Activated naive CD4-positive, alpha-beta T cell treated with anti-CD3 and anti-CD28 coated beads, Interleukin-2, amount 50 U/mL, for 24 hours (primary cell): ENCODE data around the gene TEDDM1.
"Not testable (repeated sequence)": the region's sequence is repeated elsewhere in the genome, so short reads cannot be mapped to it uniquely, and the experiment has no call there.

Experiments
- H3K27ac Mint-ChIP-seq: one replicate; pipeline ENCODE4 v1.8.0; 2021; ENCODE audit warnings: mild to moderate bottlenecking, mixed read lengths
- H3K27me3 Mint-ChIP-seq: one replicate; pipeline ENCODE4 v1.8.0; 2021; ENCODE audit warnings: mixed read lengths
- H3K36me3 Mint-ChIP-seq: one replicate; pipeline ENCODE4 v1.8.0; 2021; ENCODE audit warnings: mixed read lengths
- H3K4me1 Mint-ChIP-seq: one replicate; pipeline ENCODE4 v1.8.0; 2021; ENCODE audit warnings: mixed read lengths
- H3K4me3 Mint-ChIP-seq: one replicate; pipeline ENCODE4 v1.8.0; 2021; ENCODE audit warnings: mild to moderate bottlenecking, mixed read lengths
- H3K9me3 Mint-ChIP-seq: one replicate; pipeline ENCODE4 v1.8.0; 2021; ENCODE audit warnings: mixed read lengths

TEDDM1 gene

DNA sequence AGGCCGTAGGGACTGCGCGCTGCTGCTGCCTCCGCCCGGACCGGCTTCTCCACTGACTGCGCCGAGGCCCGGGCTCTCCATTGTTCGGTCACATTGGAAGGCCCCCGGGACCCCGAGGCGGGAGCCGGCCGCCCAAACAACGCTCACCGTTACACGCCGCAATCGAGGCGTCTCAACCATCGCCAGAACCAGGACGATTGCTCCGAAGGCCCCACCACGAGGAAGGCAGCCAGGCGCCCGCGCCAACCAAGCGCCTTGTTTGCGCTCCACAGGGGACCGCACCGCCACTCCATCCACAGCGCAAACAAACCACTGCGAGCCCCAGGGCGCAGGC, 9.5 kb downstream of the TEDDM1 start:
- Mint-ChIP-seq H3K36me3 (peaks cover 5% of the 10 kb centered on the region), H3K4me3 (peak overlapping the region; percentile 97), H3K9me3 (no peaks in the 10 kb centered on the region), H3K4me1 (peaks cover 31% of the 10 kb centered on the region), H3K27ac (peak overlapping the region; percentile 95), H3K27me3 (no peaks in the 10 kb centered on the region)

DNA sequence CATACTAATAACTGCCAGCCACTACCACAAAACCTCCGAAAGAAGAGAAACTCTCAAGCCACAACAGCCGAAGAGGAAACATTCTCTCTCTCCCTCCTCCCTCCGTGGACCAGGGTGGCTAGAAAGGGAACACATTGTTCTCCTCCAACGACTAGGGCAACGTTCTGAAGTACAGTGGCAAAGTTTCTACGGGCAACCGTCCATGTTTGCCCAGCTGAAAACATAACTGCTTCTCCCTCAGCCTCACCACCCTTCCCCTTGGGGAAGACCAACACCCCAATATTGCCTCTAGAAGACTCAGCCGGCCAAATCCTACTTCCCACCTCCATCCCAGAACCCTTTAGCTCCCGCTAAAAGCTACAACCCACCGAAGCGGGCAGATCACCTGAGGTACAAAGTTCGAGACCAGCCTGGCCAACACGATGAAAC, 10.8 kb downstream of the TEDDM1 start:
- H3K27ac Mint-ChIP-seq: peak overlapping the region; percentile 86
- peaks cover 8% of the 10 kb centered on the region for H3K36me3 Mint-ChIP-seq
- H3K4me3 Mint-ChIP-seq: peak overlapping the region; percentile 97
- no peaks in the 10 kb centered on the region for H3K9me3 Mint-ChIP-seq
- peaks cover 31% of the 10 kb centered on the region for H3K4me1 Mint-ChIP-seq
- no peaks in the 10 kb centered on the region for H3K27me3 Mint-ChIP-seq

DNA sequence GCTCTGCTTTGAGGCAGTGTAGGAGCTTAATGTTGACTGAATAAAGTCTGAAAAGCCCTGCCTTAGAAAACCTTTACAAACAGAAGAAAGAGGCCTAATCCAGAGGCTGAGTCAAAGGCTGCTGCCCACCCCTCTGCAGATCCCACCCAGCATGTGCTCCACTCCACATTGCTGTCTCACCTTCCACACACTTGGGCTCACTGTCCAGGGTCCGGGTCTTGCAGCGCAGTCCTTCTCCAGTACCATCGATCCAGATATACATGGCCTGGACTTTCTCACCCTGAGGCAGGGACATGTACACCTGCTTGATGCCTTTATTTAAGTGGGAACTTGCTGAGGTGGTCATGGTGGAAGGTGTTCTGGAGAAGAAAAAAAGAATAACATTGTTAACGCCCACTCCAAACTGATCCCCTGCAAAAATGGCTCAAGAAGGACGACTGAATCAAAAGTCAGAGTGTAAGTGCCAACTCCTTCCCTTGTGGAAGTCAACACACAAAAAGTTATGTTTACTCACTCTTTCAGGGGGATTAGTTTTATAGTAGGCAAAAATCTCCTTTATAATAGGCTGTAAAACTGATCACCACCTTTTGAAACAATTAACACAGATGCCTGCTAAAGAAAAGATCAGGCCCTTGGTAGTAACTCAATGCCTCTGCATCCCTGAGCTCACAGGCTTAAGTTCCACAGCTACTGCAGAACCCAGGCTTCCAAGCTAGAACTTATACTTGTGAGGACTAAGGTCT, 11.9 kb downstream of the TEDDM1 start:
- Mint-ChIP-seq H3K4me1 (peaks cover 31% of the 10 kb centered on the region), H3K27ac (no peak overlapping the region), H3K4me3 (peak overlapping the region; percentile 97), H3K27me3 (no peaks in the 10 kb centered on the region), H3K9me3 (no peaks in the 10 kb centered on the region), H3K36me3 (peaks cover 14% of the 10 kb centered on the region)

DNA sequence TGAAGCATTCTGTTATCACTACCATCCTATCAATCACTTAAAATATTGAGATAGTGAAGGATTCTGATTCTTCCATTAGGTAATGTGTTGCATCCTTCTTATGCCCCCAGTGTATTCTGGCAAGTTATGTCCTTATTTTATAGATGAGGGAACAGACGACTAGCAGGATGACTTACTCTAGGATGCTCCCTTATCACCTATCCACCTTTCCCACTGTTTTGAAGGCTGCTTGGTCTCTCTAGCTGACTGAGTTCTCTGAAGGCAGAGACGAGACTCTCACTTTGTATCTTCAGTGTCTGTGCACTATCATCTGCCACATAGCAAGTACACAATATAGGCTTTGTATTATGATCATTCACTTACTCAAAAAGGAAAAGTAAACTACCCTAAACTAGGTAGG, 12.9 kb downstream of the TEDDM1 start:
- Mint-ChIP-seq H3K9me3 (no peaks in the 10 kb centered on the region), H3K27ac (no peak overlapping the region), H3K27me3 (no peaks in the 10 kb centered on the region), H3K36me3 (peaks cover 15% of the 10 kb centered on the region), H3K4me1 (peaks cover 27% of the 10 kb centered on the region), H3K4me3 (no peak overlapping the region)

DNA sequence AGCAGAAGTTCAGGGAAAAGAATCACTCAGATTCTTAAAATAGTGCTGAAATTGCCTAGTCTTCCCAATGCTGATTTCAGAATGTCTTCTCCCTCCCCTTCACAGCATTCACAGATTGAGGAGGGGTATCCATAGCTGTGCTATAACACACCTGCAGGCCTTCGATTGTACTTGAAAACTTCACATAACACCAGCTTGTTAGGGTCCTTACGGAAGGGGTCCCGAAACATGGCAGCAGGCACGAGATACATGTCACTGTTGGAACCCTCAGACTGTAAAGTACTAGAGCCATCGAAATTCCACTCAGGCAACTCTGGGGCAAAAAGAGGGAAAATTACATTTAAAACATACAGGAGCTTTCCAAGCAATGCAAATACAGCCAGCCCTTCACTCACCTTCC, 13.5 kb downstream of the TEDDM1 start:
- Mint-ChIP-seq H3K9me3 (no peaks in the 10 kb centered on the region), H3K4me3 (no peak overlapping the region), H3K27me3 (no peaks in the 10 kb centered on the region), H3K27ac (no peak overlapping the region), H3K36me3 (peaks cover 15% of the 10 kb centered on the region), H3K4me1 (peaks cover 26% of the 10 kb centered on the region)

DNA sequence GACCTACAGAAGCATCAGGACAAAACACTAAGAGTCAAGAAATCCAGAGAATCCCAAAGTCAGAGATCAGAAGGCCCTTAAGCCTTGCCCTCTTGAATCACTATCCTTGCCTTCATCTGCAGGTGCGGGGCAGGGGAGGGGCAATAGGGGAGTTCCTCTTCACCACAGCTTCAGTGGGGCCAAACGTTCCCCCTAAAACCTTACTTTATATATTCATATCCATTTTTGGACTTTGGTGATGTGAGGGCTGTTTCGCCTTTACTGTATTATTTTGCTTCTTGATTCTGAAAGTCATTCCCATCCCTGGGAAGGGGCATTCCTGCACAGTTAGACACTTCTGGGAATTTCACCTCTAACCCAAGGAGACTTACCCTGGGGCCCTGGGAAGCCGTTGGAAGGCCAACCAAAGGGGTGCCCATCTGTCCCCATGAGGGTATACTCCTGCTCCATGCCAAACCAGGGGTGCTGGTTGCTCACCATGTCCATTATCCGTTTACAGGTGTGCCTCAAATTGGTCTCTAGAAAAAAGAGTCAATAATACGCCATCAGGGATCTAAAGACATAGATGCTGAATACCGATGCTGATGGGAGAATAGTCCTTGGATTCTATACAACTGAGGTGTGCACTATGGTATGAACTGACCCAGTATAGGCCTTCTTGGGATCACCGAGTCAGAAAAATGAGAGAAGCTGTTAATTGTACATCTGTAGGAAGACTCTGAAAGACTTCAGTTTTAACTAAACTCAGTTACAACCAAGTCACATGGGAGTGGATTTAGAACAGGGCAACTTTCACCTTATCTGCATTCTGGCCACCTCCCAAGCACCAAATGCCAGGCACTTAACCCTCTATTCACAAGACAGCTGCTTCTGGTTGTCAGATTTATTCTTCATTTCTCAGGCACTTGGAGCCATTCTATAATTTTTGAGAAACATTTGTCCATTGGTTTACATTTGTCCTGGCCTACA, 14.3 kb downstream of the TEDDM1 start:
- H3K4me3 Mint-ChIP-seq: no peak overlapping the region
- no peaks in the 10 kb centered on the region for H3K27me3 Mint-ChIP-seq
- H3K27ac Mint-ChIP-seq: peak overlapping the region; percentile 47
- H3K36me3 Mint-ChIP-seq: peaks cover 15% of the 10 kb centered on the region
- peaks cover 25% of the 10 kb centered on the region for H3K4me1 Mint-ChIP-seq
- H3K9me3 Mint-ChIP-seq: no peaks in the 10 kb centered on the region

DNA sequence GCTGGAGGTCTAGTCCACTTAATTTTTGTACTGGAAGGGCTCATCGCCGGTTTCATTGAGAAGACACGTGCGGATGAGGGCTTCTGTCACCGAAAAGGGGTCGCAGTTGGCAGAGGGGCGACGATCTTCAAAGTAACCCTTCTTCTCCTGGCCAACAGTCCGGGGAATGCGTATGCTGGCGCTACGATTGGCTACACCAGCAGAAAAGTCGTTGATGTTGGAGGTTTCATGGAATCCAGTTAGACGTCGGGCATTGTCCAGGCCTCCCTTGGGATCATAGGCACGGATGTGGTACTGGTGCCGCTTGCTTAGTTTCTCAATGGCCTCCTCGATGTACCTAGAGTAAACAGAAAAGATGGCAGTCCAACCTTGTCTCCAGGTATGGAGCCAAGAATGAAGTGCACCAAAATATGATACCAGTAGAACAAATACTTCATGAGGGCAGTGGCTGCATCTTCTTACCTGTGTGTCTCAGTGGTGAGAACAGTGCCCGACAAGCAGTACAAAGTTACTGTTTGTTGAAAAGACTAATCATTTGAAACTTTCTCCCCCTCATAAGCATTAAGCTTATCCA, 16.0 kb downstream of the TEDDM1 start:
- H3K27ac Mint-ChIP-seq: no peak overlapping the region
- H3K4me3 Mint-ChIP-seq: no peak overlapping the region
- H3K4me1 Mint-ChIP-seq: peaks cover 11% of the 10 kb centered on the region
- H3K27me3 Mint-ChIP-seq: no peaks in the 10 kb centered on the region
- H3K9me3 Mint-ChIP-seq: no peaks in the 10 kb centered on the region
- H3K36me3 Mint-ChIP-seq: peaks cover 15% of the 10 kb centered on the region

DNA sequence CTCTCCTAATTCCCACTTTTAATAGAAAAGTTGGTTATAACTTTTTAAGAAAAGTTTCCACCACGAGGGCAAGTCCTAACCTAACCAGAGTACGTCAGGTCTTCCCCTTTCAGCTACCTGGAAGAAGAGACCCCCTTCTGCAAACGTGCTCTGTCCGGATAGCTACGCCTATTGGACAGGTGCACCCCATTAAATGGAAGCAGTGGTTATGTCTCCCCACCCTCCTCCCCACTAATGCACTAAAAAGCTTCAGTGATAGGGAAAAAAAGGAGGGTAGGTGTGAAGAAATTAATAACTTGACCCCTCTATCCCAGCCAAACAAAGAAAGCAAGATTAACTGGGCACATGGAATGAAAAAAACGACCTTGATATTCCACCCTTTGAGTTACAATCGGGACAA, 16.5 kb downstream of the TEDDM1 start:
- Mint-ChIP-seq H3K4me3 (no peak overlapping the region), H3K27ac (no peak overlapping the region), H3K27me3 (no peaks in the 10 kb centered on the region), H3K36me3 (peaks cover 15% of the 10 kb centered on the region), H3K4me1 (peaks cover 5% of the 10 kb centered on the region), H3K9me3 (no peaks in the 10 kb centered on the region)

DNA sequence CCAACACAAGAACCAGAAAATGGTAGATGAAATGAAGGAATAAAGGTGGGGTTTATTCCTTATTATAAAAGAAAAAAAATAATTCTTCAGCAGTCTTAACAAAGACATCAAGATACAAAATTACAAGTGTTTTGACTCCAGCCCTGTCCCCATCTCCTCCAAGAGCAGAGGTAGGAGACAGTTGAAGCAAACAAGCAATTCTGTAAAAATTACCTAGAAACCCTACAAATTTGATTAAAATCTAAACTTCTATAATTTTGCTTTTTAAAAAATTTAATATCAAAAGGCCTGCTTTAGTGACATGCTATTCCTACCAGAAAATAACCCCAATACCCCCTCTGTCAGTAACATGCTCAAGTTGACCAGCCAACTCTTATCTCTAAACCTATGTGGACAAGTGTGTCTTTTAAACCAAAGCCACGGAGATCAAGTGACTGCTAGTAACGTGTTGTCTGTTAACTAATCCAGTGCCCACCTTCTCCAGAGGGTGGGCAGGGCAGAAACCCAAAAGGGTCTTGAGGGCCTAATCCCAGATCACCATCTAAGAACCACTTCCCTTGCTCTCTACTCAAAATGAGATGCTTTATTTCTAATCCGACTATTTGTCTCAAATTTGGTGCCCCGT, 17.3 kb downstream of the TEDDM1 start:
- H3K4me3 Mint-ChIP-seq: no peak overlapping the region
- no peaks in the 10 kb centered on the region for H3K4me1 Mint-ChIP-seq
- no peaks in the 10 kb centered on the region for H3K9me3 Mint-ChIP-seq
- H3K27me3 Mint-ChIP-seq: no peaks in the 10 kb centered on the region
- no peak overlapping the region for H3K27ac Mint-ChIP-seq
- peaks cover 15% of the 10 kb centered on the region for H3K36me3 Mint-ChIP-seq

DNA sequence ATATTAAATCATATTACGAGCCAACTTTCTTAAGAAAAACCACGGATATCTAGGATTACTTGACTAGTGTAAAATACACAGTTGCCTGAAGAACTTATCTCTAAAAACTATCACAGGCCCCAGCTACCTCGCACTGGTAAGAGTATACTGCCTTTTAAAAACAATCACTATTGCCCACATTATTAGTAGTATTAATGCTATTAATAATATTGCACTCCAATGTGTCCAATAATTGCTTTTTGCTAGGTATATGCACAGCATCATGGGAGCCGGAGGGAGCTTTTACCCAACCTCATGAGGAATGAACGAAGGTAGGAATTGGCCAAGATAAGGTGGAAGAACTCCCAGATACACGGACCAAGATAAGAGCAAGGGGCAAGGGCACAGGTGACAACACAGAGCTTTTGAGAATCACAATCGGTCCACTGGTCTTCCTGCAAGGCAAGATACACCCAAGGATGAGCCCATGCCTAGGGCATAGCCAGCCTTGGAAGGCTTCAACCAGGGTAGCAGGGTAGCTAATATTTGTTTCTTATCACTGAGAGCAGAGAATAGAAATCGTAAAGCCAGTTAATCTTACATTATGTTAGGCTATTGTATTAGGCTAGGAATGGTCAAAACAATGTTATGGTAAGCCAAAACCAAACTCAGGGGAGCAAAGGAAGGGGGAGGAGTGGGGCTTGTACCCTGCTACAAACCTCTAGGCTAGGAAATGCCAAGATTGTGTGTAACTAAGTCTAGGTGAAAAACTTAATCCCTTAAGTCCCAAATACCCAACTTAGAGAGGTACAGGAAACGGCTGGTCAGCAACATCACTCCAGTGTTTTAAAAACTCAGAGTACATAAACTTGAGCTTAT, 18.3 kb downstream of the TEDDM1 start:
- no peak overlapping the region for H3K4me3 Mint-ChIP-seq
- no peaks in the 10 kb centered on the region for H3K4me1 Mint-ChIP-seq
- no peaks in the 10 kb centered on the region for H3K9me3 Mint-ChIP-seq
- peaks cover 15% of the 10 kb centered on the region for H3K36me3 Mint-ChIP-seq
- H3K27me3 Mint-ChIP-seq: no peaks in the 10 kb centered on the region
- H3K27ac Mint-ChIP-seq: no peak overlapping the region

DNA sequence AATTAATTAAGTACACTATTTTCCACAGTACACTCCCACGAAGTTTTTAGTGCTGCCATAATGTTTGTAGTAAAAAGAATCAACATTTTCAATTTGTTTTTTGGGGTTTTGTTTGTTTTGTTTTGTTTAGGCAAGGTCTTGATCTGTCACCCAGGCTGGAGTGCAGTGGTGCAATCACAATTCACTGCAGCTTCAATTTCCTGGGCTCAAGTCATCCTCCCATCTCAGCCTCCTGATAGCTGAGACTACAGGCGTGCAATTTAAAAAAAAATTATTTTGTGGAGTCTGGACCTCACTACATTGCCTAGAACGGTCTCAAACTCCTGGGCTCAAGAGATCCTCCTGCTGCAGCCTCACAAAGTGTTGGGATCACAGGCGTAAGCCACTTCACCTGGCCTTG, 20.3 kb downstream of the TEDDM1 start:
- H3K27me3 Mint-ChIP-seq: no peaks in the 10 kb centered on the region
- H3K27ac Mint-ChIP-seq: no peak overlapping the region
- peaks cover 10% of the 10 kb centered on the region for H3K36me3 Mint-ChIP-seq
- no peak overlapping the region for H3K4me3 Mint-ChIP-seq
- H3K9me3 Mint-ChIP-seq: no peaks in the 10 kb centered on the region
- H3K4me1 Mint-ChIP-seq: no peaks in the 10 kb centered on the region

DNA sequence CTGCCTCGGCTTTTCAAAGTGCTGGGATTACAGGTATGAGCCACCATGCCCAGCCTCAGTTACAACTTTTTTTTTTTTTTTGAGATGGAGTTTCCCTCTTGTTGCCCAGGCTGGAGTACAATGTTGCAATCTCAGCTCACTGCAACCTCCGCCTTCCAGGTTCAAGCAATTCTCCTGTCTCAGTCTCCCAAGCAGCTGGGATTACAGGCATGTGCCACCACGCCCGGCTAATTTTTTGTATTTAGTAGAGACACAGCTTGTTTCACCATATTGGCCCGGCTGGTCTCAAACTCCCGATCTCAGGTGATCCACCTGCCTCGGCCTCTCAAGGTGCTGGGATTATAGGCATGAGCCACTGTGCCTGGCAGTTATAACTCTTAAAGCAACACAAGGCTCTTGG, 20.7 kb downstream of the TEDDM1 start:
- not testable (repeated sequence) for H3K27ac Mint-ChIP-seq, H3K9me3 Mint-ChIP-seq, H3K27me3 Mint-ChIP-seq, H3K4me3 Mint-ChIP-seq, H3K4me1 Mint-ChIP-seq, H3K36me3 Mint-ChIP-seq

DNA sequence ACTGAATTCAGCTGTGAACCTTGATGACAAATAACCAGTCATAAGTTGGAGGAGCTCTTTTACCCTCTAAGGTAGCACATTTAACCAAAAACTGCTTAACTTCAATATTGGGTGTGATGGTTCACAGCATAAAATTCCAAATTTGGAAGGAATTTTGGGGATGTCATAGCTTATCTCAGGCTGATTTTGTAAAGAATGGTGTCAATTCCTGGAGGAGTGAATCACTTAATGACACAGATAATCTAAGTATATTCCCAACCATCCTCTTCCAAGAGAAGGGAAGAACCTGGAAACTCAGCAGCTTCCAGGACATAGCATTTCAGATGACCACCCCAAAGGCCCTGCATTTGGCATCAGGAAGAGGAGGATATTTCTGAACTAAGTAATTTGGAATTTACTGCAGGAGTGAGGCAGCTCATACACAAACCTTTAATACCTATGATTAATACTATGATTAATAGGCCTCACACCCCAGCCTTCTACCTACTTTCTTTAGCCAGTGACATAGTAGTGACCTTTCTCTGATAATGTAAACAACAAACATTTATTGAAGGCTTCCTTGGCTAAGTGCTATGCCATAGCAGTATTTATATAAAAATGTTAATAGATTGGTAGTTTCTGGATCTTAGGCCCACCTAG, 23.4 kb downstream of the TEDDM1 start:
- no peak overlapping the region for H3K4me3 Mint-ChIP-seq
- no peaks in the 10 kb centered on the region for H3K9me3 Mint-ChIP-seq
- no peaks in the 10 kb centered on the region for H3K4me1 Mint-ChIP-seq
- no peaks in the 10 kb centered on the region for H3K36me3 Mint-ChIP-seq
- no peaks in the 10 kb centered on the region for H3K27me3 Mint-ChIP-seq
- no peak overlapping the region for H3K27ac Mint-ChIP-seq

DNA sequence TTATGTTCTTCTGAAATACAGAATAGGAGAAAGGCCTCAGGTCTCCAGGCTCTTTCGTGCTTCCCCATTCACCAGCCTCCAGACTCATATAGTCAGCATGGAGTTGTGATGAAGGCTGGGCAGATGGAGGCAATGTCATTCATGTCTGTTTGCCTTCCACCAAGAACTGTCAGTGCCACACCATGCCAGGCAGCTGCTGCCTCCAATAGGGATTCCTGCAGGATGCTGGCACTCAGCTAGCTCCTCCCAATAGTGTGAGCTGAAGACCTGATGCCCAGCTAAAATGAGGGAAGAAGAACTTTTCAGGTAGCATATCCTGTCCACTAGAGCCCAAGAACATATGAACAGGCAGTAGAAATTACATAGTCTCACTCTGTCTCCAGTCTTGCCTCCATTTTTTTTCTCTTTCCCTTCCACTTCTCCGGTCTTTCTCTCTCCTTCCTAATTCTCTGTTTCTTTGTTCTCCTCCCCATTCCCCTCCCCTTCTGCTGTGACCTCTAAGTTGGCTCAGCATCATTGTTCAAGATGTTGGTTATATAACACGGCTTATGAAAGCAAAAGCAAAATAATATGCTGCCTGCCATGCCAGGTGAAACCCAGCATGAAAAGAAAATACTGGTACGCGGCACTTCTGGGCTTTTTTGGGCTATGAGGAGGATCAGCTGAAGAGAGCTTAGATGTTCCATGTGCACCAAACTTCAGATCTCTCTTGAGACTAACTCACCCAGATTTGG, 26.2 kb downstream of the TEDDM1 start:
- H3K36me3 Mint-ChIP-seq: no peaks in the 10 kb centered on the region
- no peak overlapping the region for H3K4me3 Mint-ChIP-seq
- no peaks in the 10 kb centered on the region for H3K9me3 Mint-ChIP-seq
- H3K27ac Mint-ChIP-seq: no peak overlapping the region
- no peaks in the 10 kb centered on the region for H3K4me1 Mint-ChIP-seq
- H3K27me3 Mint-ChIP-seq: no peaks in the 10 kb centered on the region
